Left renal cortex interstitium (tissue), 4 donors: Measurements from ENCODE around the gene TMEM150B. TPM values are rescaled to one million over a fixed set of nuclear protein-coding genes. Genes with fewer than 3 reads are reported as not detected.
A peak's percentile ranks its signal among the peaks of the same experiment; 100 is the strongest.

Source experiments
- DNase-seq, 4 donors: peaks; one replicate each; pipeline ENCODE4 v3.0.0-alpha.2; 2013; ENCODE audit warnings: low read depth in 4 of 4, low spot score in 2 of 4, missing footprints in 1 of 4
- polyA plus RNA-seq, 4 donors: library from polyadenylated mRNA; unstranded; fragments of 120-200 nt; gene quantifications; one replicate each; pipeline ENCODE4 v1.2.1, GENCODE V29; 2013; ENCODE audit not compliant: insufficient read length in 4 of 4

Gene TMEM150B
- polyA plus RNA-seq, 4 donors = 1.0 to 1.7 (median 1.3) TPM

- peak; percentile 82 to 92 (median 88) for DNase-seq
Measured at GRCh38 chr19:55279770-55280643, 45.1 kb downstream of the TMEM150B start, which contains the start of gene HSPBP1. Gene HSPBP1, minus strand, starts transcription at chr19:55280110. Its CDS starts 502 bp downstream, at chr19:55279608.

- no peak for DNase-seq
Measured at GRCh38 chr19:55279340-55279739, 45.8 kb downstream of the TMEM150B start.

- DNase-seq = no peak
Measured at GRCh38 chr19:55278391-55279135, 46.6 kb downstream of the TMEM150B start.

GRCh38 chr19:55277494-55277893 is 47.6 kb downstream of the TMEM150B start:
- no peak for DNase-seq

GRCh38 chr19:55276720-55277430 is 48.3 kb downstream of the TMEM150B start:
- no peak for DNase-seq

GRCh38 chr19:55275851-55276719 is 49.1 kb downstream of the TMEM150B start:
- no peak for DNase-seq

- DNase-seq = no peak
Measured at GRCh38 chr19:55273978-55274707, 51.0 kb downstream of the TMEM150B start.

GRCh38 chr19:55272142-55272541 is 53.0 kb downstream of the TMEM150B start:
- DNase-seq = no peak

GRCh38 chr19:55270172-55270942 is 54.8 kb downstream of the TMEM150B start:
- no peak for DNase-seq

- DNase-seq = no peak
Measured at GRCh38 chr19:55269299-55269698, 55.8 kb downstream of the TMEM150B start.

- no peak for DNase-seq
Measured at GRCh38 chr19:55266840-55267239, 58.3 kb downstream of the TMEM150B start.

- DNase-seq = no peak
Measured at GRCh38 chr19:55266404-55266803, 58.7 kb downstream of the TMEM150B start.

- no peak for DNase-seq
Measured at GRCh38 chr19:55265723-55266386, 59.3 kb downstream of the TMEM150B start.

- no peak for DNase-seq
Measured at GRCh38 chr19:55265173-55265572, 60.0 kb downstream of the TMEM150B start.

GRCh38 chr19:55264531-55264930 is 60.6 kb downstream of the TMEM150B start:
- no peak for DNase-seq
